GM12891 (cell line): ENCODE measurements around the gene ALDH7A1.

ENCODE experiments used
- PAX5 ChIP-seq: IDR thresholded peaks from 2 replicates; pipeline ENCODE4 v1.6.1; 2011; ENCODE audit warnings: low read length, moderate library complexity, mild to moderate bottlenecking; ENCODE audit not compliant: insufficient read depth, severe bottlenecking
- POLR2A ChIP-seq: IDR thresholded peaks from 2 replicates; pipeline ENCODE4 v1.6.1; 2011; ENCODE audit warnings: low read depth, low read length, control low read depth
- POLR2AphosphoS5 ChIP-seq: IDR thresholded peaks from 2 replicates; pipeline ENCODE4 v1.6.1; 2011; ENCODE audit warnings: low read depth, low read length, control low read depth
- POU2F2 ChIP-seq: IDR thresholded peaks from 2 replicates; pipeline ENCODE4 v1.6.1; 2011; ENCODE audit warnings: low read depth, mild to moderate bottlenecking, control low read depth, low read length, moderate library complexity
- SPI1 ChIP-seq: IDR thresholded peaks from 2 replicates; pipeline ENCODE4 v1.6.1; 2011; ENCODE audit warnings: low read depth, low read length, control low read depth
- TAF1 ChIP-seq: IDR thresholded peaks from 2 replicates; pipeline ENCODE4 v1.6.1; 2011; ENCODE audit warnings: low read depth, low read length, control low read depth

DNA sequence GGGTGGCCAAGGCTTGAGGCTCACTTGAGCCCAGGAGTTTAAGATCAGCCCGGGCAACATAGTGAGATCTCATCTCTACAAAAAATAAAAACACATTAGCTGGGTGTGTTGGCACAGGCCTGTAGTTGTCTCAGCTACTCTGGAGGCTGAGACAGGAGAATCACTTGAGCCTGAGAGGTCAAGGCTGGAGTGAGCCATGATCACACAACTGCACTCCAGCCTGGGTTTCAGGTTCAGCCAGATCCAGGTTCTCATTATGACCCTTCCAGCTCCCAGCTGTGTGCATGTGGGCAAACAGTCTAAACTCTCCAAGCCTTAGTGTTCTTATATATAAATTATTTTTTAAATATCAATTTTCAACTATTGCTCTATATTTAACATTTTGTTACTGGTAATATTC is 67.9 kb downstream of the ALDH7A1 start:
- TF ChIP-seq POLR2A: no peak
- no peak for TF ChIP-seq SPI1
- TF ChIP-seq POLR2AphosphoS5: no peak
- no peak for TF ChIP-seq TAF1
- no peak for TF ChIP-seq POU2F2
- no peak for TF ChIP-seq PAX5
